ENCODE data around the gene SAE1.

DNA sequence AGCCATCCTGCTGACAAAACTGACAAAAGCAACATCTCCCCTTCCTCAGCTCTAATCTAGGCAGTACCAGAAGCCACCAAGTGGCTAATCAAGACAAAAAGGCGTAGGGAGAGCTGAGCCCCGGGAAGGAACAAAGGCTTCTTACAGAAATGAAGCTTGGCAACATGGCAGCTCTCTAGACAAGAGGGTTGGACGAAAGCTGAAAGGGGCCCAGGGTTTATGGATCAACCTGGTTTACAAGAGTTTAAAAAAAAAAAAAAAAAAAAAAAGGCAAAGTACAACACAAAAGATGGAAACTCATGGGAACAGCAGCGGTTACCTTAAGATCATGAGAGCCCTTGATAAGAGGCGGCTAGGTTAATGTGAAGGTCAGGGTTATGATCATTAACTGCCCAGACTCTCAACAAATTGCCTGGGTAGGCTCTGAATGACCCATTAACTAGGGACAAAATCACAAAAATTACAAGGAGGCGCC is 31.0 kb upstream of the SAE1 start:
- TF ChIP-seq CTCF (IDR thresholded peaks at IDR 0.05) (no peak), POLR2A (IDR thresholded peaks at IDR 0.05) (no peak), POLR2AphosphoS5 (IDR thresholded peaks at IDR 0.05) (no peak)
